NOMO-1 treated with DMSO at 0.1 percent for 48 hours (cell line): Measurements from ENCODE around the gene CPT1C.

Experiments
- DNase-seq: peaks from one replicate; lab custom pipeline; 2025; ENCODE audit not compliant: unreplicated experiment; lab: John Stamatoyannopoulos, UW

The CPT1C gene

GRCh38 chr19:49660338-49660961 is 30.5 kb upstream of the CPT1C start:
- no peak for DNase-seq

GRCh38 chr19:49662011-49662410 is 28.9 kb upstream of the CPT1C start:
- DNase-seq, result no peak

- DNase-seq, result no peak
These were observed 27.7 kb upstream of the CPT1C start for GRCh38 chr19:49663224-49663623.

GRCh38 chr19:49664171-49665035 is 26.5 kb upstream of the CPT1C start:
- DNase-seq, result peak; percentile 60

- no peak for DNase-seq
These were observed 25.9 kb upstream of the CPT1C start for GRCh38 chr19:49665036-49665350.

- DNase-seq, result peak; percentile 93
These were observed 25.4 kb upstream of the CPT1C start, which contains the start of the genes BCL2L12 and IRF3 for GRCh38 chr19:49665351-49666119. Gene BCL2L12 (plus strand): TSS chr19:49665933. CDS start chr19:49666693, 760 bp downstream. Gene IRF3 (minus strand): TSS chr19:49665857. CDS start chr19:49664838, 1,019 bp downstream.

GRCh38 chr19:49666120-49666444 is 24.8 kb upstream of the CPT1C start:
- no peak for DNase-seq

- no peak for DNase-seq
These were observed 23.4 kb upstream of the CPT1C start for GRCh38 chr19:49667473-49667872.

GRCh38 chr19:49669516-49669915 is 21.4 kb upstream of the CPT1C start:
- no peak for DNase-seq

GRCh38 chr19:49672131-49672919 is 18.6 kb upstream of the CPT1C start:
- peak; percentile 42 for DNase-seq

- DNase-seq, result peak; percentile 89
These were observed 14.7 kb upstream of the CPT1C start for GRCh38 chr19:49676136-49676783.

- peak; percentile 99 for DNase-seq
These were observed 14.1 kb upstream of the CPT1C start for GRCh38 chr19:49676784-49677230.

GRCh38 chr19:49677231-49677900 is 13.6 kb upstream of the CPT1C start, which contains the start of gene PRMT1:
Gene PRMT1 (plus strand): TSS chr19:49677271. CDS start chr19:49677281, 10 bp downstream.
- no peak for DNase-seq

- DNase-seq, result peak; percentile 27
These were observed 12.8 kb upstream of the CPT1C start for GRCh38 chr19:49677901-49678674.

- no peak for DNase-seq
These were observed 11.7 kb upstream of the CPT1C start for GRCh38 chr19:49678985-49679770.

GRCh38 chr19:49679771-49680413 is 11.0 kb upstream of the CPT1C start:
- no peak for DNase-seq
